ENCODE results near the gene HSF5. TPM values are rescaled to one million over a fixed set of nuclear protein-coding genes. Genes with fewer than 3 reads are reported as not detected.
A peak's percentile ranks its signal among the peaks of the same experiment; 100 is the strongest.

Gene HSF5, protein sequence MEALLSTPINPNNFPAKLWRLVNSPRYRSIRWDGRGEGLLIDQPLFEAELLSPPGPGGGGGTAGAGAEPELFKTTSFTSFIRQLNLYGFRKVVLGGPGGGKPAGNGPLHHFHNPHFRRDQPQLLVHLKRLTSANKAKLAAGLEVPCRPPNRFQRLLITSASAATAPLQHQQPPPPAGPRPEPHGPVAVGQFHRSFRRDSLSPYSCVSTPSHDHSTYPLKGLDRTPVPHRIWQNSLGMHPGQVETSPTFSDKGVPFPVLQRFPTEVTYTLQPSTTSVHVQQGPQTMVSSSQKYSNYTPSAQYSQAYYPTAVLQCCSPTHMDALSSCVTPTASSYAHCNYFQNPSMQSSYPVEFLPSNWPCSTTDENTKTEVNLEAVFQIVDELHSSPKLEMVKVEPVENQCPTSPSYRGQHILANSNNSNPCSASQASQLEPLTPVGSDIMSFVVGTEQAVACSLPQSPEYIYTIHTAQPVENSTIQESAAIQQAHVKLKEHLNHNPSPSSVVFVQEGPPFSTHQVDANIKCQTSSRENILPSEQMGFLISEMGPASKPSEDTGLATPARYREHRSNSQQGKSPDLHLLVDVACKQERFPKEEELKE
- total RNA-seq, result under 0.01 TPM

- no peak for FAIRE-seq
These were observed at the start of gene HSF5 for GRCh38 chr17:58487589-58488427. TSS of gene HSF5 (minus strand) at chr17:58488408. CDS start at chr17:58488274, 134 bp downstream.

DNA sequence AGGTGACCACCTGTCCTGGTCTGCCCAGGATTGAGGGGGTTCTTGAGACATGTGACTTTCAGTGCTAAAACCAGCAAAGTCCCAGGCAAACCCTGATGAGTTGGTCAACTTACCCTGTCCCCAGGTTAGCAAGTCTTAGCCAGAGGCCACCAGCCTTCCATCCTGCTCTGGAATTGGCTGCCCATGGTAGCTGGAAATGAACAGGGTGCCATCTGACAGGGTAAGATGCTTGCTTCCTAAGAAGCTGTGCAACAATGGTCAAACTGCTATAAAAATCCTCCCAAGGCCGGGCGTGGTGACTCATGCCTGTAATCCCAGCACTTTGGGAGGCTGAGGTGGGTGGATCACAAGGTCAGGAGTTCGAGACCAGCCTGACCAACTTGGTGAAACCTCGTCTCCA, 49.1 kb upstream of the HSF5 start:
- FAIRE-seq (no peak), DNase-seq (ENCODE audit: low spot score in 2 of 2) (no peak)

More at GRCh38 chr17:58487589-58488427, at the start of gene HSF5:
- no peak for DNase-seq (ENCODE audit: low spot score in 2 of 2)

DNA sequence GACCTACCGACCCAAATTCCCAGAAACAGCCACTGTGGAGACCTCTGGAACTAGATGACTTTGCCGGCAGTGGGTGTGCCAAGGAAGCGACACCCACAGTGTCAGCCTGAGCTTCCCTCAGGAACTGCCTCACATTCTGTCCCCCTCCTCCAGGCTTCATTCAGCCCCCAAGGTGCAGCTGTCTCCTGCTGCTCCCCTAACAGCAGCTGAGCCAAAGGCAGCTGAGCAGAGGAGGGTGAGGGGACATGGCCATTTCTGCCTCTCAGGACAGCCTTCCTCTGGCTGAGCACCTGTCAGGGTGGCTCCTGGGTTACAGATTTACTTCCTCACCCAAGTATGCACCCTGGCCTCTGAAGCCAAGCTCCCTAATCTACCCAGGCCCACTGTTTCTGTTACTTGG, 48.3 kb upstream of the HSF5 start:
- DNase-seq (ENCODE audit: low spot score in 2 of 2) (no peak), FAIRE-seq (no peak)

- FAIRE-seq (no peak), DNase-seq (ENCODE audit: low spot score in 2 of 2) (no peak)
These were observed 47.2 kb upstream of the HSF5 start for GRCh38 chr17:58535431-58535830.

DNA sequence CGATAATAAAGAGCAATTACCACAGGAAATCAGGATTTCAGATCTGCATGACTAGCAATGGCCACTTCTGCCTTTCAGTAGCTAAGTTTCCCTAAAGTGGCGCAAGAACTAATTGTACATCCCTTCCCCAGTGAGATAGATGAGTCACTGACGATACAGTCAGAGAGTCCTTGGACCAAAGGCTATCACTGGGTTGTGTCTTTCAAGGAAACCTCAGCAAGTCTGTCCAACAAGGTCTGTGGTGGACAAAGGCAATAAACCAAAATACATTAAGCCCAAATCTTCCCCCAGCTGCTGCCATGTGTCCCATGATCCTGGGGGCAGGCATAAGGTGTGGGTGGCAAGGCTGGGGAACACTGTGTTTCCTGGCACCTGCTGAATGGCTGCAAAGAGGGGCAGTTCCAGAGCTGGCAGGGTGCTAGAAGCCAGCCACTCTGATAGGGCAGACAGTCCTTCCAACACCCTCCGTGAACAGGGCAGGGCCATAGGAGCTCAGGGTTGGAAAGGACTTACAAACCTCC, 46.8 kb upstream of the HSF5 start:
- FAIRE-seq, result no peak
- no peak for DNase-seq (ENCODE audit: low spot score in 2 of 2)

GRCh38 chr17:58534331-58534730, 46.1 kb upstream of the HSF5 start:
- DNase-seq (ENCODE audit: low spot score in 2 of 2), result no peak
- no peak for FAIRE-seq

DNA sequence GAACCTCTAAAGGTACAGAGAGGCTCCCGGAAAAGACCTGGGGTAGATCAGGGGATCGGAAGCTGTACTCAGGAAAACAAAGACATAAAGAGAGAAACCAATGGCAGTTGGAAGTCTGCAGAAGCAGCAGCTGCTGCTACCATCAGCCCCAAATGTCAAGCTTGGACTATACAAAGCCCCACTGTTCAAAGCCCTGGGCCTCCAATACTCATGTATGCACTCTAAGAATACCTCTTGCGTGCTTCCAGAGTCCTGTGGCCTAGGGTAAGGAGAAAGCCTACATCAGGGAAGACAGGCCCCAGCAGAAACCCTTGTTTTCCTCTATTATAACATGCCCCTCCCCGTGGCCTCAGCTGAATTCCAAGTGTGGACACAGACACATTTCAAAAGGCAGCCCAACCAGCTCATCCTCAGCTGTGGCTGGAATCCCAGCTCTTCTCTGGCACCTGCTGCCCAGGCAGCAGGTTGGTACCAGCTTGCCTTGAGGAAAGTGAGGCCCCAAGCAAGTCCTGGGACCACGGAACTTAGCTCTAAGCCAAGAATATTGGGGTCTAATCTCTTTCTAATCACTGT, 45.5 kb upstream of the HSF5 start:
- FAIRE-seq, result no peak

GRCh38 chr17:58532555-58532951, 44.3 kb upstream of the HSF5 start:
- no peak for FAIRE-seq
- no peak for DNase-seq (ENCODE audit: low spot score in 2 of 2)

More for the DNA sequence above, 45.5 kb upstream of the HSF5 start:
- peak in 1 of 2 donors; percentile 47 for DNase-seq (ENCODE audit: low spot score in 2 of 2)

DNA sequence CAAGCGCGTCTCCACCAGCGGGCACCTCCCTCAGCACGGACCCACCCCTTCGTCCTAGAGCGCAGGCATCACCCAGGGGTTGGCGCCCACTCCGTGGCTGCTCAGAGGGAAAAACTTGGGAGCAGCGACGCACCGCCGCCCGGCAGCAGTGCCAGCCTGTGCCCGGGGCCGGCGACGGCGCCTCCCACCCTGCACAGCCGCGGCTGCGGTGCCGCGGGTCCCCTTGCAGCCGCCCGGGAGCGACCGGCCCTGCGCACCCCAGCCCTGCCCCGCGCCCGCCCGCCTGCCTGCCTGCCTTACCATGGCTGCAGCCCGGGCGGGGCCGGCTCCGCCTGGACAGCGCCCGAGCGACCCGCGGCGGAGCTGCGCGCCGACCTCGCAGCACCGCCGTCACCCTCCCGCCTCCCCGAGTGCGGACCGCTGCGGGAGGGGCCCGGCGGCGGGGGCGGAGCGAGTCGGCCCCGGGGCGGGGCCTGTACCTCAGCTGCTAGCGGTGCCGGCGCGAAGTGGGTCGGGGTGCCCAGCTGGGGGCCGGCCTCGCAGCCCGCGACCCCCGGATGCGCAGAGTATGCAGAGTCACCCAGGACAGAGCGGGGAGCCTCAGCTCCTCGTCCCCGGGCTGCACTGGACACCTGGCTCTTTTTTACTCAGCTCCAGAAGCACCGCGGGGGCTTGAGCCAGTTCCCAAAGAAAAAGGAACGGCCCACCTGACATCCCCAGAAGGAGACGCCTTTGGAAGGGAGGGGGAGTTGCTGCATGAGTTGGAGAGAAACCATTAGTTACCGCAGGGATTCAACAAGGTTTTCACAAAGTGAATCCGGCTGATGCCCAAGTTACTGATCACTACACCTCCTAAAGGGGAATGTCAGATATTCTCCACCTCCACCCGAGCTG, 43.7 kb upstream of the HSF5 start:
- DNase-seq (ENCODE audit: low spot score in 2 of 2), result peak; percentile 86 to 87
- no peak for FAIRE-seq

- DNase-seq (ENCODE audit: low spot score in 2 of 2) (no peak), FAIRE-seq (no peak)
These were observed 42.9 kb upstream of the HSF5 start for GRCh38 chr17:58531122-58531521.

DNA sequence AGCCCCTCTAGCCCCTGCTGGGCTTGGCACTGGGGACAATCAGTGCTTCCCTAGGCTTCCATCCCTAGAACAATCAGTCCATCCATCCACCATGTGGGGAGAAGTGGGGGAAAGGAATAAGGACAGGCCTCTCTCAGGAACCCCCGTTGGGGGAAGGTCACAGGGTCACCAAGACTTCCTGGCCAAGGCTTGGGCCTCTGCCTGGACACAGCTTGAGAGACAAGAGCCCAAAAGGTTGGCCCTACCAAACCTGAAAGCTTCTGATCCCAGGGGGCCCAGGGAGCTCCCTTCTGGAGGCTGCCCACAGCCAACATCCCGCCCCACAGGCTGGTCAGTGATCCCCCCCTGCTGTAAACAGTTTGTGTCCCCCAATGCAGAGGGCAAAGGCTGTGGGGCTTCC, 42.4 kb upstream of the HSF5 start:
- DNase-seq (ENCODE audit: low spot score in 2 of 2) (no peak), FAIRE-seq (no peak)

DNA sequence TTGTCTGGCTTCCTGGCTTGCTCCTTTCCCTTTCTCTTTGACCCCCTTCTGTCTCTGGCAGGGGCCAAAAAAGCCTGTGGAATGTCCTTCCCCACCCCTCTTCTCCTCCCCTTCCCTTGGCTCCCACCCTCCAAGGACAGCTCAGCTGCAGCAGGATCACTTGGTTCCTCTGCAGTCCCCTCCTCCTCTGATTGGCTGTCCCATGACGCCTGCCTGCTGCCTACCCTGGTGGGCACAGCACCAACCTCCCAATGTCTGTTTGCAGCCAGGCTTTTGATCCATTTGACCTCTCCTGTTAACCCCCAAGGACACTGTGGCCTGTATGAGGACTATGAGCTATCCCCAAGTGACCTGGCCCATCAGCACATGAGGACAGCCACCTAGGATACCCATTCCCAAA, 41.1 kb upstream of the HSF5 start:
- DNase-seq (ENCODE audit: low spot score in 2 of 2) (peak in 1 of 2 donors; percentile 62), FAIRE-seq (no peak)

DNA sequence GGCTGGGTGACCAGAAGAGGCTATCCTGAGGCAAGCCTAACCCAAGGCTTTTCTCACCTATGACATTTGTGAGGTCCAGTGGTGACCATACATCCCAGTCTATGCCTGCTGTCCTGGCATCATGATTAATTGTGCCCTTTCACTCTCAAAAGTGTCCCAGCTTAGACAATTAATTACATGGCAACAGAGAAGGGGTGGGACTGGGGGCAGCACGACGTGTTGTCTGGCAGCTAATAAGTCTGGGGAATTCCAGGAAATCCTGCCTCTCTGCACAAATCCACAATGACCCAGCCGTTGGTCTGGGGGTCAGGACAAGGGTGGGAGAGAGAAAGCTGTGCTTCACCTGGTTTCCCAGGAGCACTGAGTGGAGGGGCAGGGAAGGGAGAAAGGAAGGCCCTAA, 40.2 kb upstream of the HSF5 start:
- FAIRE-seq, result no peak
- no peak for DNase-seq (ENCODE audit: low spot score in 2 of 2)

GRCh38 chr17:58527949-58528348, 39.7 kb upstream of the HSF5 start:
- DNase-seq (ENCODE audit: low spot score in 2 of 2), result peak in 1 of 2 donors; percentile 56
- FAIRE-seq, result no peak

DNA sequence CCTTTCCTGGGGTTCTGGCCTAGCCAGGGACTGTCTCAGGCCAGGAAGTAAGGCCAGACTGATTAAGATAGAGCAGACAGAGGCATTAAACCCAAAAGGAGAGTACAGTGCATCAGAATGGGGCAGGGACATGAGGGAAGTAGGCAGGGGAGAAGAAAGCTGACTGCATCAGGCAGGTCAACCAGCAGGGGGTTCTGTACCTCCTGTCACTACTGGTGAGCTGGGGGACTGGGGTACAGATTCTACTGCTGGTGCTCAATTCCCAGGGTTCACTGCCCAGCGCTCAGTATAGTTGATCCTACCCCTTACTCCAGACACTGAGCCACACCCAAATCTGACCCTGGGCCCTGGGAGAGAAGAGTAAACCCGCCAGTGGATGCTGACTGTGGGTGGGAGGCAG, 39.1 kb upstream of the HSF5 start:
- FAIRE-seq (no peak), DNase-seq (ENCODE audit: low spot score in 2 of 2) (no peak)

- FAIRE-seq (no peak), DNase-seq (ENCODE audit: low spot score in 2 of 2) (no peak)
These were observed 37.0 kb upstream of the HSF5 start for GRCh38 chr17:58525239-58525638.

- DNase-seq (ENCODE audit: low spot score in 2 of 2), result no peak
These were observed 33.5 kb upstream of the HSF5 start for GRCh38 chr17:58521680-58522079.

GRCh38 chr17:58520843-58521430, 32.7 kb upstream of the HSF5 start:
- FAIRE-seq (no peak), DNase-seq (ENCODE audit: low spot score in 2 of 2) (no peak)

More at GRCh38 chr17:58521680-58522079, 33.5 kb upstream of the HSF5 start:
- FAIRE-seq, result no peak

Measured in frontal cortex (tissue), 4 donors.